ENCODE measurements around the gene MTMR1.

The MTMR1 gene

DNA sequence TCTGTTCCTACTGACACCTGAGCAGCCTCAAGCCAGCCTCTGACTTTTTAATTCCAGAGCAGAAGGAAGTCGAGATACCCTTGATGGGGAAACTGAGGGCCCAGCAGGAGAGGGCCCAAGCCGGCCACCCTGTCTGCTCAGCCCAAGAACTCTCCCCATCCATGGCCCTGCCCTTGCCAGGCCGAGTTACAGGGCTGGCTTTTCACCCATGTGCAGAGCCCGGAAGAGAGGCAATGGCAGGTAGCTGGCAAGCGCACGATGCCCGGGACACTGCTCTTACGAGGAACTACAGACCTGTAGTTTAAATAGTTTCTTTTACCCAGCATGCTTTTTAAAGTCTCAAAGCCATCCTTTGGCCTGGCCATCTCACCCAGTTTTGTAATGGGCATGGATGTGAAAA lies 79.9 kb downstream of the MTMR1 start:
- no peak overlapping the region for H3K27ac ChIP-seq (ENCODE audit: low read length)
- no peaks in the 10 kb centered on the region for H3K4me1 ChIP-seq (ENCODE audit: control insufficient read depth, low read depth, low read length)
- no peak overlapping the region for H3K9ac ChIP-seq (ENCODE audit: low read length)
- peaks cover 3% of the 10 kb centered on the region for H3K9me3 ChIP-seq (ENCODE audit: control insufficient read depth, low read depth, low read length)
- no peaks in the 10 kb centered on the region for H3K36me3 ChIP-seq (ENCODE audit: control insufficient read depth, low read depth, low read length)
- no peaks in the 10 kb centered on the region for H3K27me3 ChIP-seq (ENCODE audit: control insufficient read depth, insufficient read depth, low read length)
- H3K4me3 ChIP-seq (ENCODE audit: low read length), result no peak overlapping the region

DNA sequence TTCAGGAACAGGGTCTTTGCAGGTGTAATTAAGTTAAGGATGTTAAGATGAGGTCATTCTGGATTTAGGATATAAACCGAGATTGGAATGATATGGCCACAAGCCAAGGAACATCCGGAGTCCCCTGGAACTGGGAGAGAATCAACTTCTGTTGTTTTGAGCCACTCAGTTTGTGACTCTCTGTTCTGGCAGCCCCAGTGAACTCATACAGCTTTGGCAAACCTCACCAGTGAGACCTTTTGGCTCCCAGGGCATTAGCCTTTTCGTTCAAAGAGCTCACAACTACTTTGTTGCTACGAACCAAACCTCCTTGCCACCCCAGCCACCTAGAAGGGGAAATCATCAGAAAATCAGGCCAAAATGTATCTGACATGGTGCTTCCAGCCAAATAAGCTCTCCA lies 80.4 kb downstream of the MTMR1 start:
- no peak overlapping the region for H3K27ac ChIP-seq (ENCODE audit: low read length)
- no peaks in the 10 kb centered on the region for H3K27me3 ChIP-seq (ENCODE audit: control insufficient read depth, insufficient read depth, low read length)
- H3K9ac ChIP-seq (ENCODE audit: low read length), result no peak overlapping the region
- H3K4me3 ChIP-seq (ENCODE audit: low read length), result no peak overlapping the region
- no peaks in the 10 kb centered on the region for H3K36me3 ChIP-seq (ENCODE audit: control insufficient read depth, low read depth, low read length)
- H3K4me1 ChIP-seq (ENCODE audit: control insufficient read depth, low read depth, low read length), result no peaks in the 10 kb centered on the region
- H3K9me3 ChIP-seq (ENCODE audit: control insufficient read depth, low read depth, low read length), result peaks cover 3% of the 10 kb centered on the region

DNA sequence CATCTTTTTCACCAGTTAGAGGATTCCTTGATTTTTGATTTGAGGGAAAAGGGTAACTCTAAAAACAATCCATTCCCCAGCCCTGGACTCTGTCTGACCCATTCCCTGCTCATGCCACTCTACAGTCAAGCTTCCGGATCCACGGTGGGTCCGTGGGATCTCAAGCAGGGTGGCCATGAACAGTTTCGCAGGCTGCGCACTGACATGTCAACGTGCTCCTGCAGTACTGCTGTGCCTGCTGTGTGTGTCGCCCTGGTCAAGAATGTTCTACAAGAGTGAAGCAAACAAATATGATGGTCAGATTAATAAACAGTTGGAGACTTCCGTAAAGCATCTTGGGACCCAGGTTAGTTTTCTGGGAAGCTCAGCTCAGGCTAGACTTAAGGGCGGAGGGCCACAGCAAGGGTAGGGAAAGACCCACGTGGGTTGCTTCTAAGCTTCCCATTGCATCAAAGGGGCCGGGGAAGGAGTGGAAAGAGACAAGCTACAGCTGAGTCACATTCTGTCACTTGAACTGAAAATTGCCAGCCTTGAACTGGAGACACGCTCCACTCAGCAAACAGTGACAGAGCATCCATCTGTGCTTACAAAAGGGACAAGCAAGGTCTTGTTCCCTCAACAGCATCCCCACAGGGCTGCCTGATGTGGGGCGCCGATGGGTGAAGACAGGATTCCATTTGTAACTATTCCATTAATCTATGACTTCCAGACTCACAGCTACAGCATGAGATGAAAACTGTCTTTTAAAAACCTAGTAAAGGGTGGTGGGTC lies 81.8 kb downstream of the MTMR1 start:
- Histone ChIP-seq H3K36me3 (ENCODE audit: control insufficient read depth, low read depth, low read length) (no peaks in the 10 kb centered on the region), H3K9ac (ENCODE audit: low read length) (no peak overlapping the region), H3K9me3 (ENCODE audit: control insufficient read depth, low read depth, low read length) (peaks cover 3% of the 10 kb centered on the region), H3K4me3 (ENCODE audit: low read length) (no peak overlapping the region), H3K27me3 (ENCODE audit: control insufficient read depth, insufficient read depth, low read length) (no peaks in the 10 kb centered on the region), H3K4me1 (ENCODE audit: control insufficient read depth, low read depth, low read length) (no peaks in the 10 kb centered on the region), H3K27ac (ENCODE audit: low read length) (no peak overlapping the region)

DNA sequence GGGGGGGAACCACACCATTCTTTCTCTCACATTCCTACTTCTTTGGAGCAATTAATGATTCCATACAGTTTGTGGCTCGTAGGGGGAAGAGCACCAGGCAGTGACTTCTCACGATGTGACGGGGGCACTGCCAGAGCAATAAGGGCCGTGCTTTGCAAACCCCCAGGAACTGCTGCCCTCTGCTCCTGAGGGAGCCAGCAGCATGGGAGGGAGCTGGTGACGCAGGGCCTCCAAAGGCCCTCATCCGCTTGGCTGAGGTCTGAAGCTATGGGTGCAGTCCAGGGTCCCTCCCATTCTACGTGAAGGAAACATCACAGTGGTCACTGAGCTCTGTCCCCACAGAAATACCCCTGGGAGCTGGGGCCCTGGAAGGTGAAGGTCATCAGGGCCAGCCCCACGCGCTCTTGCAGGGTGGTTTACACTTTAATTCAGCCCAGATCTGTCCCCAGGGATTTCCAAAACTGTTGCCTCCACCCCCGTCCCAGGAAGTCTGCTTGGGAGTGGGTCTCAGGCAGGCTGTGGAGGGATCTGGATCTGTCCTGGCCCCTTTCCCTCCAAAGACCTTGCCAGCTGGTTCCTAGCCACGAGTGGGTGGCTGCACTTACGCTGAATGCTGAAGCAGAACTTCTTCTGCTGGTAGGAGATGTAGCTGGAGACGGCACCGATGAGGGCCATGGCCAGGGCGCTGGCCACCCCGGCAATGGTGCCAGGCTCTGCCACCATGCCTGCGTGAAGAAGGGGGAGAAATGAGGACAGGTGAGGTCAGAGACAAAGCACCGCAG lies 82.6 kb downstream of the MTMR1 start:
- Histone ChIP-seq H3K4me3 (ENCODE audit: low read length) (no peak overlapping the region), H3K27me3 (ENCODE audit: control insufficient read depth, insufficient read depth, low read length) (no peaks in the 10 kb centered on the region), H3K36me3 (ENCODE audit: control insufficient read depth, low read depth, low read length) (no peaks in the 10 kb centered on the region), H3K9me3 (ENCODE audit: control insufficient read depth, low read depth, low read length) (peaks cover 3% of the 10 kb centered on the region), H3K9ac (ENCODE audit: low read length) (no peak overlapping the region), H3K27ac (ENCODE audit: low read length) (no peak overlapping the region), H3K4me1 (ENCODE audit: control insufficient read depth, low read depth, low read length) (no peaks in the 10 kb centered on the region)

DNA sequence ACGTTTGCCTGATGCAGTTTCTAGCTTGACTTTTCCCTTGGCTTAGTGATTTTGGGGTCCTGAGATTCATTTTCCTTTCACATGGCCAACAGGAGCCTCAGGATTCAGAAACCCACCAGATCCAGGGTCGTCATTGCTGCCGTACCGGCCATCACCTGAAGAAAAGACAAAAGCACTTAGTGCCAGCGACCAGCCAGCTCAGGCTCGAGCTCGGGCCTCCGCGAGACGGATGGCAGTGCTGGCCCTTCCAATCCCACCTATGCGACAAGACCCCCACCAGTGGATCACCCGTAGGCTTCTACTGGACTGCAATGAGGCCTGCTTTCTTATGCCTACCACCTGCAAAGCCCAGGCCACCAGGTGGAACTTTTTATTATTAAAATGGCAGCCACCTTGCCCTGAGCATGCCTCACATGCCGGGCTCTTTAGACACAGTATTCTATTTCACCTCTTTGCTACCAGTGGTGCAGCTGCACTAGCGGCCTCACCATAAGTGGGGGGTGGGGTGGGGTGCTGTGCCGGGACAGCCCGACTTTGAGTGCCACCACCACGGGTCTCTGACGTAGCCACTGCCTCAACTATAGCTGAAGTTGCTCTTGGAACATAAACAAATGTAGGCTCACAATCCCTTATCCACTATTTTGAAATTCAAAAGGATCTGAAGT lies 84.3 kb downstream of the MTMR1 start:
- H3K27ac ChIP-seq (ENCODE audit: low read length), result no peak overlapping the region
- H3K27me3 ChIP-seq (ENCODE audit: control insufficient read depth, insufficient read depth, low read length), result no peaks in the 10 kb centered on the region
- no peak overlapping the region for H3K9ac ChIP-seq (ENCODE audit: low read length)
- peaks cover 3% of the 10 kb centered on the region for H3K9me3 ChIP-seq (ENCODE audit: control insufficient read depth, low read depth, low read length)
- H3K4me3 ChIP-seq (ENCODE audit: low read length), result no peak overlapping the region
- H3K4me1 ChIP-seq (ENCODE audit: control insufficient read depth, low read depth, low read length), result no peaks in the 10 kb centered on the region
- no peaks in the 10 kb centered on the region for H3K36me3 ChIP-seq (ENCODE audit: control insufficient read depth, low read depth, low read length)

DNA sequence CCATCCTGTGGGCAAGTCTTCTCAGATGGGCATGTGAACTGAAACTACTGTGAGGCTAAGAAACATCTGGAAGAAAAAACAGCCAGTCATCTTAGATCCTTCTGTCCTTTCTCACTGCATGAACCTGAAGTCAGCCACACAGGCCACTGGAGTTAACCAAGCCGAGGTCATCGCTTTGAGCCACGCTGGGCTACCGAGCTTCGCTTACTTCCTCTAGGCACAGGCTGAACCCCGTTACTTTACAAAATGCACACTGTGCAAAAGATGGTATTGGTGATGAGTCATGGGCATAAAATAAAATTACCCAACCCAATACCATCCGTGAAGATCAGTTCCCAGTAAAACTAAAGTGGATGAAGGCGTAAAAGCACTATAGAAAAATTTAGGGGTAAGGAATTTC lies 86.2 kb downstream of the MTMR1 start:
- H3K4me3 ChIP-seq (ENCODE audit: low read length), result no peak overlapping the region
- H3K27ac ChIP-seq (ENCODE audit: low read length), result no peak overlapping the region
- H3K9me3 ChIP-seq (ENCODE audit: control insufficient read depth, low read depth, low read length), result peaks cover 3% of the 10 kb centered on the region
- no peaks in the 10 kb centered on the region for H3K36me3 ChIP-seq (ENCODE audit: control insufficient read depth, low read depth, low read length)
- no peaks in the 10 kb centered on the region for H3K27me3 ChIP-seq (ENCODE audit: control insufficient read depth, insufficient read depth, low read length)
- H3K9ac ChIP-seq (ENCODE audit: low read length), result no peak overlapping the region
- H3K4me1 ChIP-seq (ENCODE audit: control insufficient read depth, low read depth, low read length), result no peaks in the 10 kb centered on the region

DNA sequence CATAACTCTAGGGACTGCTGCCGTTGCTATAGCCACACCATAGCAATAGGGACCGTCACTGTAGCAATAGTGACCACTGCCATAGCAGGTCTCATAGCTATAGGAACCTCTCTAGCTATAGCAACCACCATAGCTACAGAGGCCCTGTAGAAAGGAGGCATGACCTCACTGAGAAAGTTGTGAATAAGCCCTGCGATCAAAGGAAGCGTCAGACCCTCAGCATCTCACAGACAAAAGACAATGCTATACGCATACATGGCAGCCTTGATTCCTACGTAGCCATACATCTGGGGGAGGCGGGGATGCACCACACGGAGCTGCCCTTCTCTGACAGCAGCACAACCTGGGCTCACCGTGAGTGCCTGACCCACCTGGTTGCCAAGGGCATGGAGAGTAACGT lies 88.5 kb downstream of the MTMR1 start:
- H3K4me3 ChIP-seq (ENCODE audit: low read length), result no peak overlapping the region
- no peaks in the 10 kb centered on the region for H3K27me3 ChIP-seq (ENCODE audit: control insufficient read depth, insufficient read depth, low read length)
- no peak overlapping the region for H3K27ac ChIP-seq (ENCODE audit: low read length)
- H3K9me3 ChIP-seq (ENCODE audit: control insufficient read depth, low read depth, low read length), result peaks cover 3% of the 10 kb centered on the region
- no peaks in the 10 kb centered on the region for H3K4me1 ChIP-seq (ENCODE audit: control insufficient read depth, low read depth, low read length)
- H3K9ac ChIP-seq (ENCODE audit: low read length), result no peak overlapping the region
- H3K36me3 ChIP-seq (ENCODE audit: control insufficient read depth, low read depth, low read length), result no peaks in the 10 kb centered on the region

DNA sequence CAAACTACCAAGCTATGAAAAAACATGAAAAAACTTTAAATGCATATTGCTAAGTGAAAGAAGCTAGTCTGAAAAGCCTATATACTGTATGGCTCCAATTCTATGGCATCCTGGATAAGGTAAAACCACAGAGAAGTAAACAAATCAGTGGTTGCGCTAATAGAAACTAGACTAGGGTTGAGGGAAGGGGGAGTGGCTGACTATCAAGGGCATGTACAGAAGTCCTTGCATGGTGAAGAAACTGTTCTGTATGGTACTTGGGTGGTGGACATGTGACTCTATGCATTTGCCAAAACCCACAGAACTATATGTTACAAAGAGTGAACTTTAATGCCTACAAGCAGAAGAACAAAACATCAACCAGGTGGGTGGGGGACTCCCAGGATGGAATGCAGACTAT lies 96.8 kb downstream of the MTMR1 start:
- H3K9me3 ChIP-seq (ENCODE audit: control insufficient read depth, low read depth, low read length), result no peaks in the 10 kb centered on the region
- no peak overlapping the region for H3K9ac ChIP-seq (ENCODE audit: low read length)
- no peak overlapping the region for H3K27ac ChIP-seq (ENCODE audit: low read length)
- peaks cover 6% of the 10 kb centered on the region for H3K36me3 ChIP-seq (ENCODE audit: control insufficient read depth, low read depth, low read length)
- H3K27me3 ChIP-seq (ENCODE audit: control insufficient read depth, insufficient read depth, low read length), result no peaks in the 10 kb centered on the region
- no peaks in the 10 kb centered on the region for H3K4me1 ChIP-seq (ENCODE audit: control insufficient read depth, low read depth, low read length)
- no peak overlapping the region for H3K4me3 ChIP-seq (ENCODE audit: low read length)

DNA sequence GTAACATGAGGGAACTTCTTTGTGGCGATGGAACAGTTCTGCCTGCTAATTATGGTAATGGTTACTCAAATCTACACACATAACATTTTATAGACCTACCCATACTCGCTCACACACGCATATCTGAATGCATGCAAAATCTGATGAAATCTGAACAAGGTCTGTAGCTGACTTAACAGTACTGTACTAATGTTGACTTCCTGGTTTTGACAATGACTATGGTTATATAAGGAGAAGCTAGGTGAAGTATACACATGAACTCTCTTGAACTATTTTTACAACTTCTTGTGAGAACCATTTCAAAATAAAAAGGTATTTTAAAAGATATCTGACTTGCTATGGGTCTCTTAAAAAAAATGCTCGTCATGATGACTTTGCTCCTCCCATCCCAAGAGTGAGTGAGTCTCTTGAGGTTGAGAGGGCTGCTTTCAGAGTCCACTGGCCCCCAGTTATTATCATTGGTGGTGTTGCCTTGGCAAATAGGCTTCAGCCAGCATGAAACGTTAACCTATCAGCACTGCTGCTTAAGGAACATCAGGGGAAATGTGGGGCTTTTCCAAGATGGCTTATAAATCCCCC lies 99.8 kb downstream of the MTMR1 start:
- Histone ChIP-seq H3K27me3 (ENCODE audit: control insufficient read depth, insufficient read depth, low read length) (no peaks in the 10 kb centered on the region), H3K27ac (ENCODE audit: low read length) (no peak overlapping the region), H3K9me3 (ENCODE audit: control insufficient read depth, low read depth, low read length) (peaks cover 10% of the 10 kb centered on the region), H3K4me3 (ENCODE audit: low read length) (no peak overlapping the region), H3K4me1 (ENCODE audit: control insufficient read depth, low read depth, low read length) (no peaks in the 10 kb centered on the region), H3K9ac (ENCODE audit: low read length) (no peak overlapping the region), H3K36me3 (ENCODE audit: control insufficient read depth, low read depth, low read length) (peaks cover 6% of the 10 kb centered on the region)

DNA sequence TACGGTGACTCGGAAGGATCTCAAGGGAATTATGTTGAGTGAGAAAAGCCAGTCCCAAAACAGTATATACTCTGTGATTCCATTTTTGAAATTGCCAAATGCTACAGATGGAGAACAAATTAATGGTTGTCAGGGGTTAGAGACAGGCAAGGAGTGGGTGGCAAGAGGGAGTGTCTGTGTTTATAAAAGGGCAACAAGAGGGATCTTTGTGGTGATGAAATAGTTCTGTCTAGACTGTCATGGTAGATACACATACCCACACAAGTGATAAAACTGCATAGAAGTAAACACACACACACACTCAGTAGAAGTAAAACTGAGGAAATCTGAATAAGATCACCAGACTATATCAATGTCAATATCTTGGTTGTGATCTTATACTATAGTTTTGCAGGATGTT lies 112.5 kb downstream of the MTMR1 start:
- Histone ChIP-seq H3K4me1 (ENCODE audit: control insufficient read depth, low read depth, low read length) (no peaks in the 10 kb centered on the region), H3K9ac (ENCODE audit: low read length) (no peak overlapping the region), H3K36me3 (ENCODE audit: control insufficient read depth, low read depth, low read length) (no peaks in the 10 kb centered on the region), H3K27ac (ENCODE audit: low read length) (no peak overlapping the region), H3K27me3 (ENCODE audit: control insufficient read depth, insufficient read depth, low read length) (no peaks in the 10 kb centered on the region), H3K4me3 (ENCODE audit: low read length) (no peak overlapping the region), H3K9me3 (ENCODE audit: control insufficient read depth, low read depth, low read length) (peaks cover 12% of the 10 kb centered on the region)

DNA sequence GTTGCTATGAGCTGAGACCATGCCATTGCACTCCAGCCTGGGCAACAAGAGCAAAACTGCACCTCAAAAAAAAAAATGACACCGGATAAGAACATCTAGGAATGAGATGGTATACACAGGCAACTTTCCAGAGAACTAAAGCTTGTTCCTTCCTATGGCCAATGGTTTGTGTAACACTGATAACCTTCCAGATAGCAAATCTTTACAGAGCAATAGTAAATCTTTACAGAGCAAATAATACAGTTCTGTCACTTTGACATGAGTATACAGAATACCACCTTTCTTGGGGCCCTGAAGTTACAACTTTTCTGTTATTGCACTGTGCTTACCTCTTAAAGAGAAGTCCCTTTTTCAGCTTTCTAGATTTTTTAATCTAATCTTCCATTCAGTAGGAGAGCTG lies 113.6 kb downstream of the MTMR1 start:
- no peaks in the 10 kb centered on the region for H3K36me3 ChIP-seq (ENCODE audit: control insufficient read depth, low read depth, low read length)
- no peak overlapping the region for H3K9ac ChIP-seq (ENCODE audit: low read length)
- H3K4me1 ChIP-seq (ENCODE audit: control insufficient read depth, low read depth, low read length), result no peaks in the 10 kb centered on the region
- H3K27me3 ChIP-seq (ENCODE audit: control insufficient read depth, insufficient read depth, low read length), result no peaks in the 10 kb centered on the region
- peaks cover 14% of the 10 kb centered on the region for H3K9me3 ChIP-seq (ENCODE audit: control insufficient read depth, low read depth, low read length)
- H3K27ac ChIP-seq (ENCODE audit: low read length), result no peak overlapping the region
- no peak overlapping the region for H3K4me3 ChIP-seq (ENCODE audit: low read length)
